Measurements from ENCODE around the gene SAMD4A. TPM values are rescaled to one million over a fixed set of nuclear protein-coding genes. Genes with fewer than 3 reads are reported as not detected.

Gene SAMD4A
- total and polyA plus RNA-seq, 12 donors = 14.0 to 284 (median 191) TPM

DNA sequence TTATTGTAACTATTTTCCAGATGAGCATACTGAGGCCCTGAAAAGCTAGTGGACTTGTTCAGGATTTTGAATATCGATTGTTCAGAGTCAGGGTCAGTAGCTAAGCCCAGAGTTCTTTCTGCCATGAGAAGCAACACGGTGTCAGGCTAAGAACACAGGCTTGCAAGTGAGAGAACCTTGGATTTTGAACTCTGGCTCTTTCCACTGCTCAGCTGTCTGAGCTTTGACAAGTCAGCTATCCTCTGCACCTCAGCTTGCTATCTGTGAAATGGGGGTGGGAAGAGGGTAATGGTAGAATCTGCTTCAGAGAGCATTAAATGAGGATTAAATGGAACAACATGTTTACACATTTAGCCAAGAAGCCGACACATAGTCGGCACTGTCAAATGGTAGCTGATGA, 157.2 kb downstream of the SAMD4A start:
- 70 to 86% methylated on average over 4 of the region's 4 CpGs for WGBS, 2 donors
- intact Hi-C loops (cut with DNase I) = loop anchor here in 1 of 10 donors (5.0 kb wide), 1 partner anchor 43 kb away; no protein-coding TSS in a partner anchor
- peaks cover 0 to 45% (median 32%) of the 10 kb centered on the region in 9 donors for H3K4me1 ChIP-seq

DNA sequence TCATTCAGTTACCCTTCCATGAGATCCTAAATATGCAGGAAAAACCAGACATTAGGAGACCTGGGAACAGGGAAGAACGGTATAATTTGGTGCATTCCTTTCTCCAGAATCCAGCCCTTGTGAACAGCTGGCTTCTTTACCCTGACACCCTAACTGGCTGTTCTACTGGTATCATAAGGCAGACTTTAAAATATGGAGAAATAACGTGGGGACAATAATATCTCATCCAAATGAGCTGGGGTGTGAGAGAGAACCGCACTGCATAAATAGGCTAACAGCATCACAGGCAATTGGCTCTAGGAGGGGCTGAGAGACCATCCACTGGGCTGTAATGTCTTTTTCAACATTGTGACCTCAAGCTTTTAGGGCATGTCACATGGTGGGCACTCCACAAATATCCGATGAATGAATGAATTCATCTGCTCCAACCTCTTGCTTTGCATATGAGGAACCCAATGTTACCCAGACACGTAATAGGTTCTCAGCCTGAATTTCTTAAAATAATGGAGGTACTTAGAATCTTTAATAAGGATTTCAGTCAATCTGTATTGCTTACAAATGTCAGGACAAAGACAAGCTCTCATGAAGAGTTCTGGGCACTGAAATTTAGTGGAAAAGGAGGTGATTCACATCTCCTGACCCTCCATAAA, 157.9 kb downstream of the SAMD4A start:
- DNase-seq = no peak

More for the DNA sequence above, 157.2 kb downstream of the SAMD4A start:
- TF ChIP-seq, protein P1, sequence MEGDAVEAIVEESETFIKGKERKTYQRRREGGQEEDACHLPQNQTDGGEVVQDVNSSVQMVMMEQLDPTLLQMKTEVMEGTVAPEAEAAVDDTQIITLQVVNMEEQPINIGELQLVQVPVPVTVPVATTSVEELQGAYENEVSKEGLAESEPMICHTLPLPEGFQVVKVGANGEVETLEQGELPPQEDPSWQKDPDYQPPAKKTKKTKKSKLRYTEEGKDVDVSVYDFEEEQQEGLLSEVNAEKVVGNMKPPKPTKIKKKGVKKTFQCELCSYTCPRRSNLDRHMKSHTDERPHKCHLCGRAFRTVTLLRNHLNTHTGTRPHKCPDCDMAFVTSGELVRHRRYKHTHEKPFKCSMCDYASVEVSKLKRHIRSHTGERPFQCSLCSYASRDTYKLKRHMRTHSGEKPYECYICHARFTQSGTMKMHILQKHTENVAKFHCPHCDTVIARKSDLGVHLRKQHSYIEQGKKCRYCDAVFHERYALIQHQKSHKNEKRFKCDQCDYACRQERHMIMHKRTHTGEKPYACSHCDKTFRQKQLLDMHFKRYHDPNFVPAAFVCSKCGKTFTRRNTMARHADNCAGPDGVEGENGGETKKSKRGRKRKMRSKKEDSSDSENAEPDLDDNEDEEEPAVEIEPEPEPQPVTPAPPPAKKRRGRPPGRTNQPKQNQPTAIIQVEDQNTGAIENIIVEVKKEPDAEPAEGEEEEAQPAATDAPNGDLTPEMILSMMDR (IDR thresholded peaks at IDR 0.05) = no peak
- ATAC-seq (no peak), DNase-seq (no peak)
- Histone ChIP-seq H3K27ac (no peak overlapping the region), H3K27me3 (no peaks in the 10 kb centered on the region), H3K36me3 (no peaks in the 10 kb centered on the region), H3K9me3 (no peaks in the 10 kb centered on the region), H3K4me3 (no peak overlapping the region)

DNA sequence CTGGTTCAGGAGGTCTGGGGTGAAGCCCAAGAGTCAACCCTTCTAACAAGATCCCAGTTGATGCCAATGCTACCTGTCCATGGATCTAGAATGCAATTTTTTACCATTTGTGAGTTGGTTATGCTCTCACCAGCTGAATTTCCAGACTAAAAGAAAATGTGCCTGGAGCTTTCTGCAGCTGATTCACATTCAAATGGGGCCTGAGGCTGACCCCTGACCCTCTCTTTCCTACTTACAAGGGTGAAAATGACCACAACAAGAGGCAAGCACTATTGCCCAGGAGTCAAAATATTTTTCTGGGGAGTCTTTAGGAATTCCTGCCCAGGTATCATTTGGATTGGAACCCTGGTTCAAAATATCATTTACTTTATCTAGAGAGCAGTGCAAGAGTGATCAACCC, 159.1 kb downstream of the SAMD4A start:
- Histone ChIP-seq H3K27me3 (no peaks in the 10 kb centered on the region), H3K27ac (no peak overlapping the region), H3K9me3 (no peaks in the 10 kb centered on the region), H3K4me3 (no peak overlapping the region), H3K4me1 (peaks cover 0 to 53% (median 38%) of the 10 kb centered on the region in 9 donors), H3K36me3 (no peaks in the 10 kb centered on the region)
- no peak for DNase-seq
- no peak for ATAC-seq
- intact Hi-C loops (cut with DNase I) = loop anchor here in 1 of 10 donors (5.0 kb wide), 1 partner anchor 46 kb away; no protein-coding TSS in a partner anchor
- TF ChIP-seq, protein P1 (IDR thresholded peaks at IDR 0.05) = no peak

More for the DNA sequence above, 157.9 kb downstream of the SAMD4A start:
- Histone ChIP-seq H3K27me3 (no peaks in the 10 kb centered on the region), H3K4me1 (peaks cover 0 to 47% (median 39%) of the 10 kb centered on the region in 9 donors), H3K27ac (no peak overlapping the region), H3K9me3 (no peaks in the 10 kb centered on the region), H3K4me3 (no peak overlapping the region), H3K36me3 (no peaks in the 10 kb centered on the region)
- TF ChIP-seq, protein P1 (IDR thresholded peaks at IDR 0.05) = no peak
- WGBS, 2 donors = 73 to 75% methylated on average over 5 of the region's 5 CpGs
- ATAC-seq = no peak
- intact Hi-C loops (cut with DNase I) = loop anchor here in 2 of 10 donors (5.0 kb wide), 2 partner anchors 42 to 48 kb away; no protein-coding TSS in a partner anchor

DNA sequence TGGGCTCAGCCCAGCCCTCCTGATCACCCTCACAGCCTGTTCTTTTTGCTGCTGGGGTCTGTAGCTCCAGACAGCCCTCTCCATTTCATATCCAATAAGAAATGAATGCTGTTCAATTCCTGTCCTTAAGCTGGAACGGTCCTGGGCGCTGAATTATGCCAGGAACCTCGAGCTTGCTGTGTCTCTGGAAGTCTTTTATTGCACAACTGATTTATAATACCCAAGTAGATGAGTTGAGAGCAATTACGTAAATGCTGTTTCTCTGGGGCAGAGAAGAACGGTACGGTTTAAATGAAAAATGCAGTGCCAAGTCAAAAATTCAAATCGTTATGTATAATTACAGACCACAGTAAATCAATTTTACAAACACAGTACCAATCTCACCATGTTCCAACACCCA, 161.0 kb downstream of the SAMD4A start:
- Histone ChIP-seq H3K9me3 (no peaks in the 10 kb centered on the region), H3K36me3 (no peaks in the 10 kb centered on the region), H3K27ac (no peak overlapping the region), H3K4me3 (no peak overlapping the region), H3K27me3 (no peaks in the 10 kb centered on the region), H3K4me1 (peaks cover 0 to 52% (median 27%) of the 10 kb centered on the region in 9 donors)
- 75 to 80% methylated on average over 7 of the region's 7 CpGs for WGBS, 2 donors
- intact Hi-C loops (cut with DNase I) = loop anchor here in 1 of 10 donors (5.0 kb wide), 1 partner anchor 44 kb away; no protein-coding TSS in a partner anchor
- TF ChIP-seq, protein P1 (IDR thresholded peaks at IDR 0.05) = no peak
- DNase-seq = no peak
- peak in 1 of 8 donors; percentile 36 for ATAC-seq

Data from heart right ventricle (tissue), 16 donors.